Right lobe of liver (tissue), 6 donors: ENCODE results near the gene KRT23. TPM values are rescaled to one million over a fixed set of nuclear protein-coding genes. Genes with fewer than 3 reads are reported as not detected.
A peak's percentile ranks its signal among the peaks of the same experiment; 100 is the strongest.

Experiments used
- ATAC-seq, 4 donors: fragments of 200-7000 bp; cut with Tn5 transposase; one replicate each; pipeline ENCODE4 v1.9.1; 2020; ENCODE audit warnings: mild to moderate bottlenecking in 4 of 4, moderate library complexity in 4 of 4
- DNase-seq, 3 donors: peaks; one replicate each; pipeline ENCODE4 v3.0.0-alpha.2; 2020
- H3K27ac ChIP-seq, 3 donors: fragments of 200-600 bp; one replicate each; pipeline ENCODE4 v1.8.0; 2022
- H3K27me3 ChIP-seq, 2 donors: fragments of 200-600 bp; one replicate each; pipeline ENCODE4 v1.8.0; 2022
- H3K36me3 ChIP-seq, 4 donors: fragments of 200-600 bp; sonication (generic) in 1 of 4; one replicate each; pipeline versions ENCODE4 v1.5.1 to v1.8.0; 2017 to 2022; ENCODE audit warnings: control low read depth in 1 of 4
- H3K4me1 ChIP-seq, 4 donors: fragments of 200-600 bp; sonication (generic) in 1 of 4; one replicate each; pipeline versions ENCODE4 v1.5.1 to v1.8.0; 2017 to 2022; ENCODE audit warnings: control low read depth in 1 of 4
- H3K4me3 ChIP-seq, 3 donors: fragments of 200-600 bp; one replicate each; pipeline ENCODE4 v1.8.0; 2022
- H3K9me3 ChIP-seq, 4 donors: fragments of 200-600 bp; sonication (generic) in 1 of 4; one replicate each; pipeline versions ENCODE4 v1.5.1 to v1.8.0; 2017 to 2022; ENCODE audit warnings: control low read depth in 1 of 4
- POLR2A ChIP-seq: fragments of 450-650 bp; IDR thresholded peaks from one replicate; pipeline ENCODE4 v1.6.1; 2017; ENCODE audit warnings: antibody characterized with exemption, mild to moderate bottlenecking
- WGBS: methylation state at CpG from one replicate; pipeline ENCODE4 v1.1.6; 2018; ENCODE audit warnings: low coverage, low lambda C conversion rate; ENCODE audit not compliant: insufficient coverage; ENCODE audit errors: missing lambda C conversion rate; 5-methylcytosine and 5-hydroxymethylcytosine counted together
- intact Hi-C, 2 donors: fragments of 100-400 bp; cut with DNase I; formaldehyde crosslinking; loops; one replicate each; pipeline versions ENCODE4 v1.11.2 to v1.14.1; 2022
- total RNA-seq, 6 experiments: library from RNA; depleted of rRNA in 2 of 6; stranded (reverse); fragments of >200 nt in 2 of 6; fragmentation: NEBNext Ultra II Directional in 3 of 6; extraction: Animal tissue kit (Norgen Biotek cat#: 25700) in 3 of 6; gene quantifications; one replicate each; pipeline versions ENCODE4 v1.1.0 to v1.2.4, GENCODE V29; 2016 to 2023
- TF ChIP-seq, protein P1 (sequence below), 4 donors: fragments of 200-600 bp in 3 of 4; fragments of 450-650 bp in 1 of 4; IDR thresholded peaks; one replicate each; pipeline versions ENCODE4 v1.5.1 to v1.8.0; 2016 to 2022; ENCODE audit warnings: antibody characterized with exemption in 4 of 4, mild to moderate bottlenecking in 2 of 4
- donor health status: DM: no; HTN: yes; CAD: no.
- donor health status: DM: no; HTN: no; CAD: no.
- donor health status: DM: no; HTN: no; CAD: no.
- donor health status: DM: no; HTN: yes; CAD: no.
- donor health status: DM: no; HTN: yes; CAD: no.

Gene KRT23
- total RNA-seq, 6 experiments from 2014 or later: 0.49 to 17.6 (median 10.0) TPM; not detected in 2

DNA sequence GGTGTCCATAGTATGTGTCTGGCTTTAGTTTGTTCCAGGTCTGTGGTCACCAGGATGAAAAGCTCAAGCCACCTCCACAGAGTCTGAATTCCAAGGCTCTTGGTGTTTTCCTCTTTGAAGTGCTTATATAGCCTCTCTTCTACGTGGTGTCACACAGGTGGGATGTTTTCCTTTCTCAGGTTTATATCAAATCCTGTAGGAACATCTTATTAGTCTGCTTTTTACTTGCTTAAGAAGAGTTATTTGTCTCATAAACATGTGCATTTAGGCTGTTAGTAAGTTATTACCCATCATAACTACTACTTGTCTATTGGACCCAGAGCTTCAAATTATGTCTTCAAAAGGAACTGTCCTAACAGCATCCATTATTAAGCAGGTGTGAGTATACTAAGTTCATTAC lies 29.4 kb upstream of the KRT23 start, which contains the start of gene KRT39:
Gene KRT39, minus strand, starts transcription at position 101 of the 400 bp plus-strand sequence. Its CDS starts 92 bp downstream, at position 9.
- H3K36me3 ChIP-seq: no peaks in the 10 kb centered on the region
- H3K9me3 ChIP-seq: no peaks in the 10 kb centered on the region
- ATAC-seq (no peak), DNase-seq (no peak)
- H3K4me3 ChIP-seq: no peak within 1 kb of the TSS
- 50% methylated on average over 1 of the region's 1 CpG for WGBS
- TF ChIP-seq POLR2A: no peak
- TF ChIP-seq, protein P1, sequence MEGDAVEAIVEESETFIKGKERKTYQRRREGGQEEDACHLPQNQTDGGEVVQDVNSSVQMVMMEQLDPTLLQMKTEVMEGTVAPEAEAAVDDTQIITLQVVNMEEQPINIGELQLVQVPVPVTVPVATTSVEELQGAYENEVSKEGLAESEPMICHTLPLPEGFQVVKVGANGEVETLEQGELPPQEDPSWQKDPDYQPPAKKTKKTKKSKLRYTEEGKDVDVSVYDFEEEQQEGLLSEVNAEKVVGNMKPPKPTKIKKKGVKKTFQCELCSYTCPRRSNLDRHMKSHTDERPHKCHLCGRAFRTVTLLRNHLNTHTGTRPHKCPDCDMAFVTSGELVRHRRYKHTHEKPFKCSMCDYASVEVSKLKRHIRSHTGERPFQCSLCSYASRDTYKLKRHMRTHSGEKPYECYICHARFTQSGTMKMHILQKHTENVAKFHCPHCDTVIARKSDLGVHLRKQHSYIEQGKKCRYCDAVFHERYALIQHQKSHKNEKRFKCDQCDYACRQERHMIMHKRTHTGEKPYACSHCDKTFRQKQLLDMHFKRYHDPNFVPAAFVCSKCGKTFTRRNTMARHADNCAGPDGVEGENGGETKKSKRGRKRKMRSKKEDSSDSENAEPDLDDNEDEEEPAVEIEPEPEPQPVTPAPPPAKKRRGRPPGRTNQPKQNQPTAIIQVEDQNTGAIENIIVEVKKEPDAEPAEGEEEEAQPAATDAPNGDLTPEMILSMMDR (IDR thresholded peaks at IDR 0.05): no peak
- intact Hi-C loops: no loop called here
- H3K4me1 ChIP-seq: no peaks in the 10 kb centered on the region
- H3K27me3 ChIP-seq: no peaks in the 10 kb centered on the region
- H3K27ac ChIP-seq: no peak within 1 kb of the TSS

DNA sequence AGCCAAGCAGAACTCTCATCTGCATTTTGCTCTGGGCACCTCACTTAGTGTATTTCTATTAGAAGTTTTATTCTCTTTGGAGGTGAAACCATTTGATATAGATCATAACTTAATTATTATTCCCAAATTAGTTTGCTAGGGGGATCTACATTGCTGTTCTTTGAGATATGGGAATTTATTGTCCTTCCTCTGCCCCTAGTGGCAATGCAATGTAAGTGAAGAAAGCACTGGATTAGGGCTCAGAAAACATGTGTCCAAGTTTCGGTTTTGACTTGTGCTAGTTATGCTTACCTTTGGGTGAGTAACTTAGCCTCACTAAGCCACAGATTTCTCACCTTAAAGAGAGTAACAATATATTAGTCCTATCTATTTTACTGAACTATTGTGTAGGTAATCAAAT lies 26.4 kb upstream of the KRT23 start:
- no peaks in the 10 kb centered on the region for H3K36me3 ChIP-seq
- WGBS: 23% methylated on average over 1 of the region's 1 CpG
- H3K27me3 ChIP-seq: no peaks in the 10 kb centered on the region
- no peak overlapping the region for H3K4me3 ChIP-seq
- no peaks in the 10 kb centered on the region for H3K4me1 ChIP-seq
- peak; percentile 47 to 88 (median 57) for ATAC-seq
- DNase-seq: no peak
- no peak overlapping the region for H3K27ac ChIP-seq
- no peaks in the 10 kb centered on the region for H3K9me3 ChIP-seq
- no peak for TF ChIP-seq POLR2A
- TF ChIP-seq, protein P1 (IDR thresholded peaks at IDR 0.05): peak; percentile 56 to 68 (median 62)
- intact Hi-C loops: no loop called here

DNA sequence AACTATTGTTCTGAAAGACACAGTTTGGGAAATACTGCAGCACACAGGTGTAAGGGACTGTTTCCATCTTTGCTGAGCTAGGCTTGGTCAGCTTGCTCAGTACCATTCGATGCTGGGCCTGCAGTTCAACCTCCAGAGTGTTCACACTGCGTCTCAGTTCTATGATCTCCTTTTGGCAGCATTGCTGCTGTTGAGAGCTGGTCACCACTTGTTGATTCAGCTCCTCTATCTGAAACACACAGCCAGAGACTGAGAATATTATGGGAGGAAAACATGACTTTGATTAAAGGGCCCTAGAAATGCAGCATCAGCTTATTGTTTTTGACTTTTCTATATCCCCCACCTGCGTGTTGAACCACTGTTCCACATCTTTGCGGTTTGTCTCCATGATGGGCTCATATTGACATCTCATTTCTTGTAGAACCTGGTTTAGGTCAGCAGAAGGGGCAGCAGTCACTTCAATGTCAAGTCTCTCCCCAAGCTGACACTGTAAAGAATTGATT lies 24.7 kb upstream of the KRT23 start:
- no peaks in the 10 kb centered on the region for H3K9me3 ChIP-seq
- H3K27ac ChIP-seq: no peak overlapping the region
- no peaks in the 10 kb centered on the region for H3K4me1 ChIP-seq
- intact Hi-C loops: no loop called here
- H3K27me3 ChIP-seq: no peaks in the 10 kb centered on the region
- H3K36me3 ChIP-seq: no peaks in the 10 kb centered on the region
- 63% methylated on average over 4 of the region's 4 CpGs for WGBS
- TF ChIP-seq POLR2A: no peak
- TF ChIP-seq, protein P1 (IDR thresholded peaks at IDR 0.05): no peak
- no peak overlapping the region for H3K4me3 ChIP-seq
- ATAC-seq (no peak), DNase-seq (no peak)

DNA sequence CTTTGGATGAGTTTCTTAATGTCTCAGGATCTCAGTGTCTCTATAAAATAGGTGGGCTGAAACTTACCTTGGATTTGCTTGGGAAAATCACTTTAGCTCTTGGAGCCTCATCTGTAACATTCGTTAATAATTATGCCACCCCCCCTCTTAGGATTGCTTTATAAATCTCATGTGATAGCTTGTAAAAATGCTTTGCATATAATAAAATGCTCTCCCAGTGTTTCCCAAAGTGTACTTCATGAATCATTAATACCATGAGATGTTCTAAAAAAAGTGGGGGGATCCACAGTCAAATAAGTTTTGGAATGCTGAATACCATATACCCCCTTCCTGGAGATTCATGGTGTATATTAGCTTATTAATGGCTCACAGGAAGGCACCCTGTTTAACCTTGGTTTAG lies 24.1 kb upstream of the KRT23 start:
- ATAC-seq: no peak
- TF ChIP-seq, protein P1 (IDR thresholded peaks at IDR 0.05): no peak
- TF ChIP-seq POLR2A: no peak
- intact Hi-C loops: no loop called here

More for the DNA sequence above, 24.1 kb upstream of the KRT23 start:
- Histone ChIP-seq H3K27me3 (no peaks in the 10 kb centered on the region), H3K36me3 (no peaks in the 10 kb centered on the region), H3K9me3 (no peaks in the 10 kb centered on the region), H3K4me1 (peaks cover 0 to 2% (median 0%) of the 10 kb centered on the region in 4 donors), H3K27ac (no peak overlapping the region), H3K4me3 (no peak overlapping the region)
- WGBS: 56% methylated on average over 1 of the region's 1 CpG
- no peak for DNase-seq
